ENCODE data around the gene EPN2. TPM values are rescaled to one million over a fixed set of nuclear protein-coding genes. Genes with fewer than 3 reads are reported as not detected.

Gene EPN2
- polyA plus RNA-seq, 1 donor from 2014 or later, result 37.8 TPM

DNA sequence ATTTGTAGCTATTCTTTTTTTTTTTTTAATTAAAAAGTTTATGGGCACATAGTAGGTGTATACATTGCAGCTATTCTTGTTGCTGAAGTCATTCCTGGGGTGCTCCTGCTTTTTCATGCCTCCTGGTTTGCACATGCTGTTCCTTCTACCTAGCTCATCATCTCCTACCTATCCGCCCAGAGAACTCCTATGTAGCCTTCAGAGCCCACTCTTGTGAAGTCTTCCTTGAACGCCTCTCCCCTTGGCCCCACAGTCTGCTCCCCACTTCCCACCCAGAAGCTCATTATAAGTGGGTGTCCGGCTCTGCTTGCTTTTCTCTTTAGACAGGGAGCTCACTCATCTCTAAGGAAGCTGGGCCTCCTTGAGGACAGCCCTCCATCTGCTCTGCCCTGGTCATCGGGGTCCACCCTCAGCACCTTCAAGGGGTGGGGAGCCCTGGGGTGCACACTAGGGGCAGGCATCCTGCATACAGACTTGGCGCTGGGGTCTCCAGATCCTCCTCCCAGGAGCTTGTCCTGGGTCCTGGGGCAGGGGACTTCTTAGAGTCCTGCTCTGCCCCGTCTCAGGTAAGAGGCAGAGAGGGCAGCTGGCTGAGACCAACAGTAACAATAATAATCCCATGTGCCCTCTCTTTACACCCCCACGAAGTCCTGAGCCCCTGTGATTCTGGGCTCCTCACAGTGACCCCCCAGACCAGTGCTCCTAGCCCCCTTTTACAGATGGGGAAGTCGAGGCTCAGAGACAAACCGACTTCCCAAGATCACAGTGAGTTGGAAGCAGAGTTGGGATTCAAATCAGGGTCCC lies 128.9 kb downstream of the EPN2 start:
- no peaks in the 10 kb centered on the region for H3K27me3 ChIP-seq (ENCODE audit: insufficient read depth, low read depth, low read length)
- no peaks in the 10 kb centered on the region for H3F3A ChIP-seq (ENCODE audit: insufficient read depth, low read length, poor library complexity, severe bottlenecking)
- H3K79me2 ChIP-seq (replicated peaks; ENCODE audit: insufficient read depth, low read length), result peaks cover 7% of the 10 kb centered on the region
- H3K36me3 ChIP-seq (ENCODE audit: insufficient read depth, low read length), result no peaks in the 10 kb centered on the region
- no peak overlapping the region for H3K9ac ChIP-seq (ENCODE audit: low read length)
- H4K20me1 ChIP-seq (ENCODE audit: insufficient read depth), result no peaks in the 10 kb centered on the region
- no peak overlapping the region for H3K4me3 ChIP-seq (ENCODE audit: low read length)
- no peak overlapping the region for H3K4me2 ChIP-seq (ENCODE audit: low read length)
- no peaks in the 10 kb centered on the region for H3K9me2 ChIP-seq (ENCODE audit: insufficient read depth, low read length)
- no peak overlapping the region for H2AFZ ChIP-seq (ENCODE audit: low read depth, low read length)
- TF ChIP-seq SMC3 (conservative IDR thresholded peaks at IDR 0.05; ENCODE audit: poor library complexity) (no peak), POLR2AphosphoS5 (IDR thresholded peaks at IDR 0.05) (no peak), MXI1 (conservative IDR thresholded peaks at IDR 0.05; ENCODE audit: poor library complexity, severe bottlenecking) (no peak), RAD21 (conservative IDR thresholded peaks at IDR 0.05) (no peak), EP300 (conservative IDR thresholded peaks at IDR 0.05; ENCODE audit: poor library complexity, severe bottlenecking) (no peak), TAF1 (IDR thresholded peaks at IDR 0.05; ENCODE audit: low read depth) (no peak), EZH2 (IDR thresholded peaks at IDR 0.05; ENCODE audit: borderline replicate concordance, insufficient read depth, low read length, poor library complexity, severe bottlenecking) (no peak)
- TF ChIP-seq, protein P1, sequence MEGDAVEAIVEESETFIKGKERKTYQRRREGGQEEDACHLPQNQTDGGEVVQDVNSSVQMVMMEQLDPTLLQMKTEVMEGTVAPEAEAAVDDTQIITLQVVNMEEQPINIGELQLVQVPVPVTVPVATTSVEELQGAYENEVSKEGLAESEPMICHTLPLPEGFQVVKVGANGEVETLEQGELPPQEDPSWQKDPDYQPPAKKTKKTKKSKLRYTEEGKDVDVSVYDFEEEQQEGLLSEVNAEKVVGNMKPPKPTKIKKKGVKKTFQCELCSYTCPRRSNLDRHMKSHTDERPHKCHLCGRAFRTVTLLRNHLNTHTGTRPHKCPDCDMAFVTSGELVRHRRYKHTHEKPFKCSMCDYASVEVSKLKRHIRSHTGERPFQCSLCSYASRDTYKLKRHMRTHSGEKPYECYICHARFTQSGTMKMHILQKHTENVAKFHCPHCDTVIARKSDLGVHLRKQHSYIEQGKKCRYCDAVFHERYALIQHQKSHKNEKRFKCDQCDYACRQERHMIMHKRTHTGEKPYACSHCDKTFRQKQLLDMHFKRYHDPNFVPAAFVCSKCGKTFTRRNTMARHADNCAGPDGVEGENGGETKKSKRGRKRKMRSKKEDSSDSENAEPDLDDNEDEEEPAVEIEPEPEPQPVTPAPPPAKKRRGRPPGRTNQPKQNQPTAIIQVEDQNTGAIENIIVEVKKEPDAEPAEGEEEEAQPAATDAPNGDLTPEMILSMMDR (IDR thresholded peaks at IDR 0.05; ENCODE audit: poor library complexity, severe bottlenecking), result no peak
- TF ChIP-seq, protein P2, sequence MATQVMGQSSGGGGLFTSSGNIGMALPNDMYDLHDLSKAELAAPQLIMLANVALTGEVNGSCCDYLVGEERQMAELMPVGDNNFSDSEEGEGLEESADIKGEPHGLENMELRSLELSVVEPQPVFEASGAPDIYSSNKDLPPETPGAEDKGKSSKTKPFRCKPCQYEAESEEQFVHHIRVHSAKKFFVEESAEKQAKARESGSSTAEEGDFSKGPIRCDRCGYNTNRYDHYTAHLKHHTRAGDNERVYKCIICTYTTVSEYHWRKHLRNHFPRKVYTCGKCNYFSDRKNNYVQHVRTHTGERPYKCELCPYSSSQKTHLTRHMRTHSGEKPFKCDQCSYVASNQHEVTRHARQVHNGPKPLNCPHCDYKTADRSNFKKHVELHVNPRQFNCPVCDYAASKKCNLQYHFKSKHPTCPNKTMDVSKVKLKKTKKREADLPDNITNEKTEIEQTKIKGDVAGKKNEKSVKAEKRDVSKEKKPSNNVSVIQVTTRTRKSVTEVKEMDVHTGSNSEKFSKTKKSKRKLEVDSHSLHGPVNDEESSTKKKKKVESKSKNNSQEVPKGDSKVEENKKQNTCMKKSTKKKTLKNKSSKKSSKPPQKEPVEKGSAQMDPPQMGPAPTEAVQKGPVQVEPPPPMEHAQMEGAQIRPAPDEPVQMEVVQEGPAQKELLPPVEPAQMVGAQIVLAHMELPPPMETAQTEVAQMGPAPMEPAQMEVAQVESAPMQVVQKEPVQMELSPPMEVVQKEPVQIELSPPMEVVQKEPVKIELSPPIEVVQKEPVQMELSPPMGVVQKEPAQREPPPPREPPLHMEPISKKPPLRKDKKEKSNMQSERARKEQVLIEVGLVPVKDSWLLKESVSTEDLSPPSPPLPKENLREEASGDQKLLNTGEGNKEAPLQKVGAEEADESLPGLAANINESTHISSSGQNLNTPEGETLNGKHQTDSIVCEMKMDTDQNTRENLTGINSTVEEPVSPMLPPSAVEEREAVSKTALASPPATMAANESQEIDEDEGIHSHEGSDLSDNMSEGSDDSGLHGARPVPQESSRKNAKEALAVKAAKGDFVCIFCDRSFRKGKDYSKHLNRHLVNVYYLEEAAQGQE (IDR thresholded peaks at IDR 0.05; ENCODE audit: borderline replicate concordance), result no peak
- H3K27ac ChIP-seq (ENCODE audit: low read length), result no peak overlapping the region
- no peaks in the 10 kb centered on the region for H3K9me3 ChIP-seq (ENCODE audit: low read length)

GRCh38 chr17:19366637-19366972 lies 129.4 kb downstream of the EPN2 start:
- Histone ChIP-seq H3K9me2 (ENCODE audit: insufficient read depth, low read length) (no peaks in the 10 kb centered on the region), H3K4me2 (ENCODE audit: low read length) (no peak overlapping the region), H3K9ac (ENCODE audit: low read length) (no peak overlapping the region), H2AFZ (ENCODE audit: low read depth, low read length) (no peak overlapping the region), H3K79me2 (replicated peaks; ENCODE audit: insufficient read depth, low read length) (peaks cover 5% of the 10 kb centered on the region), H3F3A (ENCODE audit: insufficient read depth, low read length, poor library complexity, severe bottlenecking) (no peaks in the 10 kb centered on the region), H4K20me1 (ENCODE audit: insufficient read depth) (no peaks in the 10 kb centered on the region), H3K27ac (ENCODE audit: low read length) (no peak overlapping the region), H3K36me3 (ENCODE audit: insufficient read depth, low read length) (no peaks in the 10 kb centered on the region), H3K27me3 (ENCODE audit: insufficient read depth, low read depth, low read length) (no peaks in the 10 kb centered on the region), H3K4me3 (ENCODE audit: low read length) (no peak overlapping the region), H3K9me3 (ENCODE audit: low read length) (no peaks in the 10 kb centered on the region)
- TF ChIP-seq EZH2 (IDR thresholded peaks at IDR 0.05; ENCODE audit: borderline replicate concordance, insufficient read depth, low read length, poor library complexity, severe bottlenecking), result no peak
- TF ChIP-seq SMC3 (conservative IDR thresholded peaks at IDR 0.05; ENCODE audit: poor library complexity), result no peak
